ENCODE data around the gene SINHCAF.

The SINHCAF gene

DNA sequence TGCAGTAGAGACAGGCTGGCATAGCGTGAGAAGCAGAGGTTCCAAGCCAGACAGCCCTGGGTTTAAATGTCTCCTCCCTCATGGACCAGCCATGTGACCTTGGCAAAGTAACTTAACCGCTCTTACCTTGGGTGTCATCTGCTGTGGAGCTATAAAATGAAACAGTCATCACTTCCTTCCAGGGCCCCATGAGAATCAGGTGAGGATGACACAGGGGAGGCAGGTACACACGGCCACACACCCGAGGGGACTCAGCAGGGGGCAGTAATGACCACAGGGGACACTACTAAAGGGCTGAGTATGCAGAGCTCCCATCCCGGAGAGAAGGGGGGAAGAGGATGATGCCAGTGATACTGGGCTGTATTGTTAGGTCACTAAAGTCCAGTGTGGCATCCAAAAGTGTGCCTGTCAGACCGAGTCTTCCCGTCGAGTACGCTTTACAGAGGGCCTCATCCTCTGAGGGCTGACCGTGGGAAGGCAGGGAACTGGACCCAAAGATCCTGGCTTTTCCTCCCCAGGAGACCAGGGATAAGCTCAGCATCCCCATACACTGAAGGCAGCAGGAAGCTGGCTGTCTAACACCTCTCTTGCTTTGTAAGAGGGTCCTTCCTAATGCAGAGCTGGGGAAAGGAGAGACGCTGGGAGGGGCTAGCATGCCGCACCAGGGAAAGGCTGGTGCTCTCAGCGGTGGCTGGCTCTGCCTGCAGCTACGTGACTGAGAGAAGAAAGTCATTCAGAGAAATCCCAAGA lies 94.2 kb downstream of the SINHCAF start:
- no peak for DNase-seq
